Esophagus mucosa (tissue), 1 donor: ENCODE measurements around the gene BUD23. TPM values are rescaled to one million over a fixed set of nuclear protein-coding genes. Genes with fewer than 3 reads are reported as not detected.
"Not testable (repeated sequence)": the region's sequence is repeated elsewhere in the genome, so short reads cannot be mapped to it uniquely, and the experiment has no call there.

Experiments
- ATAC-seq: fragments of 200-7000 bp; cut with Tn5 transposase; one replicate; pipeline ENCODE4 v1.9.1; 2020
- total RNA-seq: library from RNA; stranded (reverse); gene quantifications from one replicate; pipeline ENCODE4 v1.2.4, GENCODE V29; 2023
- donor health status: DM: yes; HTN: yes; CAD: no.

Gene BUD23
- total RNA-seq, 1 donor from 2014 or later, result 39.2 TPM

DNA sequence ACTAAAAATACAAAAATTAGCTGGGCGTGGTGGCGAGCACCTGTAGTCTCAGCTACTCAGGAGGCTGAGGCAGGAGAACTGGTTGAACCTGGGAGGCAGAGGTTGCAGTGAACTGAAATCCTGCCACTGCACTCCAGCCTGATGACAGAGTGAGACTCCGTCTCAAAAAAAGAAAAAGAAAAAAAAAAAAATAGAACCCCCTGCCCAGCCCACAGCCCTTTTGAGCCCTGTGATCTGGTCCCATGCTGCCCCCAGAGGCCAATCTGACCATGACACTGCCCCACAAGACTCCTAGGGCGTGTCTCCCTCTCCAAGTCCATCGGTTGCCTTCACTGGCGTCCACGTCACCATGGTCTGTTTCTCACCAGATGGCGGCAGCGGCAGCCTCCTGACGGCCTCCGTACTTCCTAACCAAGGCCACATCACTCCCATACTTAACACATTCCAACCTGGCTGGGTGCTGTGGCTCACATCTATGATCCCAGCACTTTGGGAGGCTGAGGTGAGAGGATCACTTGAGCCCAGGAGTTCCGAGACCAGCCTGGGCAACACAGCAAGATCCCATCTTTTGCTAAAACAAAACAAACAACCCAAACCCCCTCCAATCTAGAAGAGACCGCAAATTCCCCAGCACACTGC, 18.1 kb downstream of the BUD23 start:
- no peak for ATAC-seq

DNA sequence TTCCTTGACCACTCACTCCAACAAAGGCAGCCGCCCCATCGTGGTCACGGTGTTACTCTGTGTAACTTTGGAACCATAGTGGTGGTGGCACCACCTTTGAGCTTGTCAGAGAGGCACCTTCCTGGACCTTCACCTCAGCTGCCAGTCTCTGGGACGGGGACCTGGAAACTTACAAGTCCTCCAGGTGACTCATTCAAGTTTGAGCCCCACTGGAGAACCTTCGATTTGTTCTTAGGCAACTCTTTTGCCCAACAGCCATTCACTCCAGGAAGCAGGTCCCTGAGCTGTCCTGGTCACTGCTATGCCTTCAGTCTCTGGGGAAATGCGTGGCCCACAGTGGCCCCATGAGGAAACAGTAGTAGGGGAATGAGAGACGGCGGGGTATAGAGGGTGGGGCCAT, 18.8 kb downstream of the BUD23 start:
- no peak for ATAC-seq

DNA sequence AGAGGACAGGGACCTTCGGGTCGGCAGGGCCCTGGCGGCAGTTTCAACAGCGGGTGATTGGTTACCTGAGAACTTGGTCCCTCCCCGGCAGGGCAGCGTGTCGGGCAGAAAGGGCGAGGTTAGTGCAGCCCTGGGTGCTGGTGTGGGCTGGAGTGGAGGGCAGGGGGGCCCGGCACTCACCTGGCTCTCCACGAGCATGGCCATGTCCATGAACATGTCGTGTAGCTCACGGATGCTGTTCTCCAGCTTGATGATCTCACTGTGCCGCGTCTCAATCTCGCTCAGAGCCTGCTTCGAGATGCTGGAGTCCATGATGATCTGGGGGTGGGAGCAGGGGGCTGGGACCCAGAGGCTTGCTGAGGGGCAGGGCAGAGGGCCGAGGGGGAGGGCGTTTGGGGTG, 19.3 kb downstream of the BUD23 start:
- ATAC-seq, result no peak

DNA sequence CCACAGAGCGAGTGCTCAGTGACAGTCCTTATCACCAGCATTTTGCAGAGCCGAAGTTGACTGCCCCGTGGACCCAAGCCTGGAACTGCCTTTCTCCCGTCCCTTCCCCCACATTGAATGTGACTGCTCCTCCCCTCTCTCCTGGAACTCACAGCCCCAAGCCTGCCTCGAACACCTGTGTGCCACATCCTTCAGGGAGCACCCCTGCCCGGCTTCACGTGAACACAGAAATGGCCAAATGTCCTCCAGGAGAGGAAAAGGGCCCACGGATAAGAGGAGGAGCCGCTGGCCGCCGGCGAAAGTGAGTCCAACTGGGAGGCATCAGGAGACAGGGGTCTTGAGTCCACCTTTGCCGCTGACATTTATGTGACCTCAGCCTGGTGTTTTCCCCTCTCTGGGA, 19.8 kb downstream of the BUD23 start:
- ATAC-seq, result no peak

DNA sequence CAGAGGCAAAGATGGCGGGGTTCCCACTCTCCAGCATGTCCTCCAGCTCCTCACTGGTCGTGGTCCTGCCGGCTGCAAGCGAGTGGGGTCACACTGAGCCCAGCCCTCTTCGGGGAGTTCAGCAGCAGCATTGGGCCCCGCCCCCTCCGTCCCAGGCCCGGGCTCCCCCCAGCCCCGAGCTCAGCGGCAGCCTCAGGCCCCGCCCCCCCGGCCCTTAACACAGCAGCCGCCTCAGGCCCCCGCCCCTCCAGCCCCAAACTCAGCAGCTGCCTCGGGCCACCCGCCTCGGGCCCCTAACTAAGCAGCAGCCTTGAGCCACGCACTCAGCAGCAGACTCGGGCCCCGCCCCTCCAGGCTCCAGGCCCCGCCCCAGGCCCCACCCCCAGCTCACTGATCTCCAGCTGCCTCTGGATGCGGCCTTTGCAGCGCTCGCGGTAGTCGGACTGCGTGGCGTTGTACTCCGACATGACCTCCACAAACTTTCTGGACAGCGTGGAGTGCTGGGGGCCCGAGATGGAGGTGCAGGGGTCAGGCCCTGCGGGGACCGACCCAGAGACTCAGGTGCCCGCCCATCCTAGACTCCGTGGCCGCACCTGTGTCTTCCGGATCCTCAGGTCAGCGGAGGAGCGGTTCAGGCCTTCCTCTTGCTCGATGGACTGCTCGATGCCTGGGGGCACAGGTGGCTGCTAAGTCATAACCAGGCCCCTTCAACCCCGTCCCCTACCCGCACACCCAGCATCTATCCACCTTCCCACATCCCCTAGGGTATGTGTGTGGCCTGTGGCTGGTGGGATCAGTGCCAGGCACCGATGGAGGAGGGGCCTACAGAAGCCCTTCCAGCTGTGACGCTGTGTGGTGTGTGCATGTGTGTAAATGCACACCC, 20.6 kb downstream of the BUD23 start:
- peak; percentile 19 for ATAC-seq

- ATAC-seq, result peak; percentile 55
Observed at GRCh38 chr7:73704640-73705550, 21.5 kb downstream of the BUD23 start.

GRCh38 chr7:73705551-73705920, 22.1 kb downstream of the BUD23 start:
- peak; percentile 17 for ATAC-seq

GRCh38 chr7:73706126-73707044, 23.0 kb downstream of the BUD23 start:
- ATAC-seq, result peak; percentile 74

GRCh38 chr7:73707045-73707631, 23.7 kb downstream of the BUD23 start:
- peak; percentile 55 for ATAC-seq

DNA sequence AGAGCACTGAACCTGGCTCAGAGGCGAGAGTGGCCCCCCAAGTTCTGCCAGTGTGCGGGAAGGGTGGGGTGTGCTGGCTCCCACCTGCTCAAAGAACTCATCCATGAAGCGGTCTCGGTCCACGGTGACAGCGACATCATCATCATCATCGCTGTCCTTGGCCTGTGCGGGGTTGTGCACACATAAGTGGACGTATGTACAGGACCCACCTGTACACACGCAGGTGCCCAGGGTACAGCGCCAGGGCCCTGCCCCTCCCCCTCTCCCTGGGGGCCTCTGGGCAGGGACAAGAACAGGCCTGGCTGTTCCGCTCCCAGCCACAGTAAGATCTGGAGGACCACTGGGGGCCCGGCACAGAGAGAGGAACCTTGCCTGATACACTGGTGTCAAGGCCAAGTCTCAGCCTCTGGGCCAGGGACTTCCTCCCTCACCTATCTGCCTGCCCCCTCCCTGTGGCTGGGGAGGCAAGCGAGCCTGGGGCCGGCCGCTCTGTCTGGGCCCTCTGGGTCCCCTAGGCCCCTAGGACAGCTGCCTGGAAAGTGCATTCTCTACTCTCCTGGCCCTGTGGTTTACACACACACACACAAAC, 25.7 kb downstream of the BUD23 start:
- ATAC-seq, result no peak

GRCh38 chr7:73712773-73713172, 29.4 kb downstream of the BUD23 start:
- ATAC-seq, result no peak

- not testable (repeated sequence) for ATAC-seq
Observed at GRCh38 chr7:73713319-73713718, 29.9 kb downstream of the BUD23 start.

- ATAC-seq, result peak; percentile 82
Observed at GRCh38 chr7:73715648-73716317, 32.4 kb downstream of the BUD23 start.

DNA sequence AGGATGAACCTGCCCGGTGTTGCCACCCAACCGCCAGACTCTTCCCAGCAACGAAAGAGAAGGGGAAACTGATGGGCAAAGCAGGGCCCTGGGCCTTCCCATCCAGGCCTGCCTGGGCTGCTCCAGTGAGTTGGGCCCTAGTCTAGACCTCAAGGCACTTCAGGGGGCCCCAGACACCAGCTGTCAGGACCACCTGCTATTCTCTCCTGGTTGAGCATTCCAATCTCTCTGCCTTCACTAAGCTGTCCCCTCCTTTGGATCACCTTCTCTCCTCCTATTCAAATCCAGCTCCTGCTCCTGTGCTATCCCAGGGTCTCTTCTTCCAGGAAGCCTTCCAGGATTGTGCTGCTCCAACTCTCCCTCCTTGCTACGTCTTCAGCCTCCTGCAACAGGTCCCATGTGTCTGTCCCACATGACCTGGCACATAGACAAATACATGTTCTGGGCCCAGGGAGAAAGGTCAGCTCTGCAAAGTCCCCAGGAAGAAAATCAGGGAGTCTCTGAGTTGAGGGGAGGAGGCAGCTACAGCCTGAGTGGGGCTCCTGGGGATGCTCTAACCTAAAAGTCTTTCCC, 33.0 kb downstream of the BUD23 start:
- no peak for ATAC-seq

DNA sequence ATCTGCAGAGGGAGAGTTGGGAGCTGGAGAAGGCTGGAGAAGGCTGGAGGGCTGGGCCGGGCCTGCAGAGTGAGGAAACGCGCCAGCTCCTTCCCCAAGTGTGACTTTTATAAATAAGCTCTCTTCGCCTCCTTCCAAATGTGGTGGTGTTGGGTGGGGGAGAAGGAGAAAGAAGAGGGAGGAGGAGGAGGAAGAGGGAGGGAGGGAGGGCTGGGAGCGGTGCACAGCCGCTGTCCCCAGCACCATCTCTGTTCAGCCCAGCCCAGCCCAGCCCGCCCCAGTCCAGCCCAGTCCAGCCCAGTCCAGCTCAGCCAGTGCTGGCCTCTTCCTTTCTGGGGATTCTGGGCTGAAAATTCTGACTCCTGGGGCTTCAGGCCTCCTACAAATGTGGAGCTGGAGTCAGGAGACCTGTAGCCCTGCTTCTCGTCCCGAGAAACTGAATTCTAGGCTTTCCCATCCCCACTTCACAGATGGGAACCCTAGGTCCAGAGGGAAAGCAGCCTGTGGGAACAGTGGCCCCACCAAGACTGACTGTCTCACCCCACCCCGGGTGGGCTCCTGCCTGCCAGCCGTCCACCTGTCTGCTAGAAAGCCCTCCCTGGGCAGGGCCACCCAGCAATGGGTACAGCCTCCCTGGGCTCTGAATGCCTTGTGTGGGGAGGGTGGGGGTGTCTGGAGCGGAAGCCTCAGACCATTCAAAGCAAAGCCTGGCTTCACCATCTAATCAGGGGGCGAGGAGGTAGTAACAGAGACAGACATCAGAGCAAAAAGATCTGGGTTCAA, 33.8 kb downstream of the BUD23 start:
- no peak for ATAC-seq

DNA sequence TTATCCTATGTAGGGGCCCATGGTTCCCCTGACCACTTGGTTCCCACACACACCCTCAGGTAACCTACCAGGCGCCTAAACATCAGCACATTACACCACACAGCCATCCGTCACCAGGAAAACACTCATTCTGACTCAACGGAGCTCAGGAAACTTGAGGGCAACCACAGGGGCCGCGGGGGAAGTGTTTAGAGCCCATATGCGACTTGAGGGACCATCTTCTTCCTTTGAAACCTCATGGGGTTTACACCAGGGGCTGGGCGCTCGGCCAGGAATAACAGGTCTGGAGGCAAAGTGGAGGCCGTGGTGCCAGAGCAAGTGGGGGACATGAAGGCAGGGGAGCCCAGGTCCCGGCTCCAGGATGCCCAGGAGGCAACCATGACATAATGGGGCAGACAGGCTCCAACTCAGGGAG, 34.6 kb downstream of the BUD23 start:
- ATAC-seq, result peak; percentile 17

- no peak for ATAC-seq
Observed at GRCh38 chr7:73718438-73718881, 35.1 kb downstream of the BUD23 start.

DNA sequence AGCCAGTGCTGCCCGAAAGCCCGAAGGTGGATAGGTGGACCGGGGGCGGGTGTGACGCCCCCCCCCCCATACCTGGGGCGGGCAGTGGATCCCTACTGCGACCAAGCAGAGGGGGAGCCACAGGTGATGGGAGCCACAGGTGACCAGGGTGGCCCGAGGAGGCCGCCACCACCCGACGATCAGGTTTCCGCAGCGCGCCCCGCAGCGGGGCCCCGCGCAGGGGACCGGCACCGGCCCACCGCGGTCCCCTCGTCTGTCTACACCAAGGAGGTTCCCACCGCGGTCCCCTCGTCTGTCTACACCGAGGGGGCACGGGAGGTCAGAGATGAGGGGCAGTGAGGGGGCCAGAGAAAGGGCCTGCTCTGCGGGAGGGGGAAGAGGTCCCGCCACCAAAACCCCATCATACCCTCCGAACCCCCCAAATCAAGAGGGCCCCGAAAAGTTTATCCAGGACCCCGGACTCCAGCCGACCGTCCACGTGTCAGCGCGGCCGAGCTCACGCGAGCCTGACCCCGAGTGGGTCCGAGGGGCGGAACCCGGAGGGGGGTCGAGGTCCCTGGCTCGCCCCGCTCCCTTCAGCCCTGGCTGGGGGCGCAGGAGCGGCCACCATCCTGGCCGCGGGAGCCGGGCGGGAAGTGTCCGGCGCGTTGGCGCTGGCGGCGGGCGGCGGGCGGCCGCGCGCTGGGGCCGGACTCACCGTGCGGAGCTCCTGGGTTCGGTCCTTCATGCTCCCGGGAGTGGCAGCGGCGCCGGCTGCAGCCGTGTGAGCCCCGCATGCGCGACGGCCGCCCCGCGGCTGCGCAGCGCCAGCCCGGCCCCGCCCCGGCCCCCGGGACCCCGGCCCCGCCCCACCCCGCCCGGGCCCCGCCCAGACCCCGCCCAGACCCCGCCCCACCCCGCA, 35.8 kb downstream of the BUD23 start, which contains the start of gene STX1A:
Gene STX1A, minus strand, starts transcription at position 765 of the 901 bp plus-strand sequence. Its CDS starts 38 bp downstream, at position 727.
- peak; percentile 68 for ATAC-seq
